HG03439 (cell line): Measurements from ENCODE around the gene CD79A.

Experiments used
- ATAC-seq: cut with Tn5 transposase; IDR thresholded peaks from one replicate; pipeline ENCODE4 v1.9.1; 2021; ENCODE audit warnings: mild to moderate bottlenecking, moderate library complexity; ENCODE audit not compliant: unreplicated experiment

CD79A gene

GRCh38 chr19:41917676-41918075 lies 40.6 kb downstream of the CD79A start:
- no peak for ATAC-seq

- ATAC-seq: no peak
Observed at GRCh38 chr19:41918095-41918494, 41.0 kb downstream of the CD79A start.

GRCh38 chr19:41918653-41919244 lies 41.7 kb downstream of the CD79A start:
- ATAC-seq: no peak

GRCh38 chr19:41919948-41920712 lies 43.1 kb downstream of the CD79A start:
- ATAC-seq: no peak

- no peak for ATAC-seq
Observed at GRCh38 chr19:41920882-41921576, 44.0 kb downstream of the CD79A start.

- no peak for ATAC-seq
Observed at GRCh38 chr19:41921577-41922576, 44.8 kb downstream of the CD79A start.

- no peak for ATAC-seq
Observed at GRCh38 chr19:41922585-41922984, 45.5 kb downstream of the CD79A start.

- ATAC-seq: no peak
Observed at GRCh38 chr19:41923045-41923788, 46.1 kb downstream of the CD79A start.

- ATAC-seq: no peak
Observed at GRCh38 chr19:41924151-41925145, 47.4 kb downstream of the CD79A start.

GRCh38 chr19:41925208-41926003 lies 48.3 kb downstream of the CD79A start:
- no peak for ATAC-seq

GRCh38 chr19:41926028-41926762 lies 49.1 kb downstream of the CD79A start:
- ATAC-seq: no peak

GRCh38 chr19:41926763-41927496 lies 49.9 kb downstream of the CD79A start:
- ATAC-seq: no peak

GRCh38 chr19:41927497-41928192 lies 50.6 kb downstream of the CD79A start:
- no peak for ATAC-seq

- ATAC-seq: no peak
Observed at GRCh38 chr19:41928221-41928683, 51.2 kb downstream of the CD79A start, which contains the start of gene ERFL. Gene ERFL, minus strand, starts transcription at chr19:41928449. Its CDS starts 15,530 bp downstream, at chr19:41912919.

- ATAC-seq: no peak
Observed at GRCh38 chr19:41928754-41929535, 51.9 kb downstream of the CD79A start.
